GM12878 (cell line): ENCODE data around the gene ZNF669.

Experiments used
- CEBPB ChIP-seq, 2 experiments: fragments of 150-350 bp in 1 of 2; IDR thresholded peaks; 2 replicates each; pipeline ENCODE4 v1.6.1; 2012 to 2014; ENCODE audit warnings: low read depth in 2 of 2, low read length in 2 of 2, borderline replicate concordance in 1 of 2, inconsistent platforms in 1 of 2
- EP300 ChIP-seq, 2 experiments: fragments of 150-350 bp in 1 of 2; IDR thresholded peaks; 2 replicates each; pipeline ENCODE4 v1.6.1; 2011 to 2012; ENCODE audit warnings: low read depth in 2 of 2, low read length in 2 of 2, borderline replicate concordance in 1 of 2, improper control_type of control experiment in 1 of 2, inconsistent platforms in 1 of 2; ENCODE audit not compliant: control insufficient read depth in 1 of 2
- NFIC ChIP-seq: IDR thresholded peaks from 2 replicates; pipeline ENCODE4 v1.6.1; 2012; ENCODE audit warnings: low read depth, mild to moderate bottlenecking, inconsistent platforms, low read length, moderate library complexity
- POLR2A ChIP-seq: IDR thresholded peaks from 2 replicates; pipeline ENCODE4 v1.6.1; 2011; ENCODE audit warnings: low read depth, mild to moderate bottlenecking, low read length
- POLR2AphosphoS5 ChIP-seq: IDR thresholded peaks from 2 replicates; pipeline ENCODE4 v1.6.1; 2011; ENCODE audit warnings: mild to moderate bottlenecking, low read length, inconsistent platforms
- SMC3 ChIP-seq: IDR thresholded peaks from 2 replicates; pipeline ENCODE4 v1.6.1; 2011; ENCODE audit warnings: low read length, improper control_type of control experiment, borderline replicate concordance
- ZSCAN29 ChIP-seq: fragments of 450-650 bp; IDR thresholded peaks from 2 replicates; pipeline ENCODE4 v1.6.1; 2017; ENCODE audit warnings: mild to moderate bottlenecking, moderate library complexity
- TF ChIP-seq, protein P1 (sequence below): fragments of 450-650 bp; IDR thresholded peaks from 2 replicates; pipeline ENCODE4 v1.6.1; 2017; ENCODE audit warnings: antibody characterized with exemption, mild to moderate bottlenecking, moderate library complexity
- TF ChIP-seq, protein P2 (sequence below): fragments of 450-650 bp; IDR thresholded peaks from 2 replicates; pipeline ENCODE4 v1.6.1; 2017; ENCODE audit warnings: low read depth, mild to moderate bottlenecking, moderate library complexity
- TF ChIP-seq, protein P3 (sequence below), 3 experiments: IDR thresholded peaks in 2 of 3; conservative IDR thresholded peaks in 1 of 3; 2 replicates each; pipeline ENCODE4 v1.5.1; 2011; ENCODE audit warnings: low read depth in 3 of 3, low read length in 3 of 3, mild to moderate bottlenecking in 3 of 3, control low read depth in 2 of 3, moderate library complexity in 2 of 3, inconsistent platforms in 1 of 3, mixed read lengths in 1 of 3; ENCODE audit not compliant: control insufficient read depth in 2 of 3, insufficient read depth in 1 of 3; ENCODE audit errors: extremely low read depth in 1 of 3
- TF ChIP-seq, protein P4 (sequence below): IDR thresholded peaks from 2 replicates; pipeline ENCODE4 v1.6.1; 2012; ENCODE audit warnings: low read depth, low read length, improper control_type of control experiment

DNA sequence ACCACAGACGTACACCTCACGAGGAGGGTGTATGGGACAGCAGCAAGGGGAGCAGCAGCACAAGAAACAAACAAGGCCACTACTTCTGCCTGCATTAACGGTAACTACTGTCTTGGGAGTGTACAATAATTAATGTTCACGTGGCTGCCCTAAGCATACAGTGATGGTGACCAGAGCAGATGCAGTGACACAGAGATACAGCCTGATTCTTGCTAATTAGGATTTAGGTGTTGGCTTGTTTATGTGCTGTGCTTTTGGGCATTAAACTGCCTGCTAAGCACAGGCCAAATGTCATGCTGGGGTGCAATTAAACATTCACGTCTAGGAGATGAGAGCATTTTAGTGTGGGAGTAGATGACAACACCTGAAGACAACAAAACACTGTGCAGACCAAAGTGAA, 7.2 kb downstream of the ZNF669 start:
- TF ChIP-seq ZSCAN29 (no peak), CEBPB (IDR thresholded peaks at IDR 0.05; ENCODE audit: borderline replicate concordance in 1 of 2, low read depth in 2 of 2, low read length in 2 of 2) (no peak), POLR2AphosphoS5 (no peak), NFIC (no peak), POLR2A (no peak; the same call in 1 of the 2 replicates), EP300 (IDR thresholded peaks at IDR 0.05; ENCODE audit: borderline replicate concordance in 1 of 2, control insufficient read depth in 1 of 2, low read depth in 2 of 2, low read length in 2 of 2) (no peak), SMC3 (no peak)
- TF ChIP-seq, protein P1, sequence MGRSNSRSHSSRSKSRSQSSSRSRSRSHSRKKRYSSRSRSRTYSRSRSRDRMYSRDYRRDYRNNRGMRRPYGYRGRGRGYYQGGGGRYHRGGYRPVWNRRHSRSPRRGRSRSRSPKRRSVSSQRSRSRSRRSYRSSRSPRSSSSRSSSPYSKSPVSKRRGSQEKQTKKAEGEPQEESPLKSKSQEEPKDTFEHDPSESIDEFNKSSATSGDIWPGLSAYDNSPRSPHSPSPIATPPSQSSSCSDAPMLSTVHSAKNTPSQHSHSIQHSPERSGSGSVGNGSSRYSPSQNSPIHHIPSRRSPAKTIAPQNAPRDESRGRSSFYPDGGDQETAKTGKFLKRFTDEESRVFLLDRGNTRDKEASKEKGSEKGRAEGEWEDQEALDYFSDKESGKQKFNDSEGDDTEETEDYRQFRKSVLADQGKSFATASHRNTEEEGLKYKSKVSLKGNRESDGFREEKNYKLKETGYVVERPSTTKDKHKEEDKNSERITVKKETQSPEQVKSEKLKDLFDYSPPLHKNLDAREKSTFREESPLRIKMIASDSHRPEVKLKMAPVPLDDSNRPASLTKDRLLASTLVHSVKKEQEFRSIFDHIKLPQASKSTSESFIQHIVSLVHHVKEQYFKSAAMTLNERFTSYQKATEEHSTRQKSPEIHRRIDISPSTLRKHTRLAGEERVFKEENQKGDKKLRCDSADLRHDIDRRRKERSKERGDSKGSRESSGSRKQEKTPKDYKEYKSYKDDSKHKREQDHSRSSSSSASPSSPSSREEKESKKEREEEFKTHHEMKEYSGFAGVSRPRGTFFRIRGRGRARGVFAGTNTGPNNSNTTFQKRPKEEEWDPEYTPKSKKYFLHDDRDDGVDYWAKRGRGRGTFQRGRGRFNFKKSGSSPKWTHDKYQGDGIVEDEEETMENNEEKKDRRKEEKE = no peak
- TF ChIP-seq, protein P2, sequence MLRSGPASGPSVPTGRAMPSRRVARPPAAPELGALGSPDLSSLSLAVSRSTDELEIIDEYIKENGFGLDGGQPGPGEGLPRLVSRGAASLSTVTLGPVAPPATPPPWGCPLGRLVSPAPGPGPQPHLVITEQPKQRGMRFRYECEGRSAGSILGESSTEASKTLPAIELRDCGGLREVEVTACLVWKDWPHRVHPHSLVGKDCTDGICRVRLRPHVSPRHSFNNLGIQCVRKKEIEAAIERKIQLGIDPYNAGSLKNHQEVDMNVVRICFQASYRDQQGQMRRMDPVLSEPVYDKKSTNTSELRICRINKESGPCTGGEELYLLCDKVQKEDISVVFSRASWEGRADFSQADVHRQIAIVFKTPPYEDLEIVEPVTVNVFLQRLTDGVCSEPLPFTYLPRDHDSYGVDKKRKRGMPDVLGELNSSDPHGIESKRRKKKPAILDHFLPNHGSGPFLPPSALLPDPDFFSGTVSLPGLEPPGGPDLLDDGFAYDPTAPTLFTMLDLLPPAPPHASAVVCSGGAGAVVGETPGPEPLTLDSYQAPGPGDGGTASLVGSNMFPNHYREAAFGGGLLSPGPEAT = no peak
- TF ChIP-seq, protein P3, sequence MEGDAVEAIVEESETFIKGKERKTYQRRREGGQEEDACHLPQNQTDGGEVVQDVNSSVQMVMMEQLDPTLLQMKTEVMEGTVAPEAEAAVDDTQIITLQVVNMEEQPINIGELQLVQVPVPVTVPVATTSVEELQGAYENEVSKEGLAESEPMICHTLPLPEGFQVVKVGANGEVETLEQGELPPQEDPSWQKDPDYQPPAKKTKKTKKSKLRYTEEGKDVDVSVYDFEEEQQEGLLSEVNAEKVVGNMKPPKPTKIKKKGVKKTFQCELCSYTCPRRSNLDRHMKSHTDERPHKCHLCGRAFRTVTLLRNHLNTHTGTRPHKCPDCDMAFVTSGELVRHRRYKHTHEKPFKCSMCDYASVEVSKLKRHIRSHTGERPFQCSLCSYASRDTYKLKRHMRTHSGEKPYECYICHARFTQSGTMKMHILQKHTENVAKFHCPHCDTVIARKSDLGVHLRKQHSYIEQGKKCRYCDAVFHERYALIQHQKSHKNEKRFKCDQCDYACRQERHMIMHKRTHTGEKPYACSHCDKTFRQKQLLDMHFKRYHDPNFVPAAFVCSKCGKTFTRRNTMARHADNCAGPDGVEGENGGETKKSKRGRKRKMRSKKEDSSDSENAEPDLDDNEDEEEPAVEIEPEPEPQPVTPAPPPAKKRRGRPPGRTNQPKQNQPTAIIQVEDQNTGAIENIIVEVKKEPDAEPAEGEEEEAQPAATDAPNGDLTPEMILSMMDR (IDR thresholded peaks at IDR 0.05 in 2 of 3, conservative IDR thresholded peaks at IDR 0.05 in 1 of 3; ENCODE audit: control insufficient read depth in 2 of 3, extremely low read depth in 1 of 3, insufficient read depth in 1 of 3, low read depth in 3 of 3, low read length in 3 of 3) = no peak
- TF ChIP-seq, protein P4, sequence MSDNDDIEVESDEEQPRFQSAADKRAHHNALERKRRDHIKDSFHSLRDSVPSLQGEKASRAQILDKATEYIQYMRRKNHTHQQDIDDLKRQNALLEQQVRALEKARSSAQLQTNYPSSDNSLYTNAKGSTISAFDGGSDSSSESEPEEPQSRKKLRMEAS = no peak
